GM12878 (cell line): ENCODE measurements around the gene RAP1GAP2.

Experiments used
- BHLHE40 ChIP-seq, 2 experiments: fragments of 450-650 bp in 1 of 2; IDR thresholded peaks; 2 replicates each; pipeline ENCODE4 v1.6.1; 2011 to 2017; ENCODE audit warnings: low read depth in 2 of 2, borderline replicate concordance in 1 of 2, improper control_type of control experiment in 1 of 2, low read length in 1 of 2, mild to moderate bottlenecking in 1 of 2
- CHD2 ChIP-seq: IDR thresholded peaks from 2 replicates; pipeline ENCODE4 v1.6.1; 2011; ENCODE audit warnings: low read depth, low read length, improper control_type of control experiment, borderline replicate concordance
- CHD4 ChIP-seq: fragments of 200-600 bp; sonication (generic); IDR thresholded peaks from 2 replicates; pipeline ENCODE4 v1.6.1; 2016; ENCODE audit warnings: mild to moderate bottlenecking
- CREB1 ChIP-seq: IDR thresholded peaks from 2 replicates; pipeline ENCODE4 v1.6.1; 2012; ENCODE audit warnings: low read depth, mild to moderate bottlenecking, inconsistent platforms
- CTCF ChIP-seq, 3 experiments: IDR thresholded peaks in 2 of 3; conservative IDR thresholded peaks in 1 of 3; 2 replicates each; pipeline ENCODE4 v1.5.1; 2011; ENCODE audit warnings: low read depth in 3 of 3, low read length in 3 of 3, mild to moderate bottlenecking in 3 of 3, control low read depth in 2 of 3, moderate library complexity in 2 of 3, inconsistent platforms in 1 of 3, mixed read lengths in 1 of 3; ENCODE audit not compliant: control insufficient read depth in 2 of 3, insufficient read depth in 1 of 3; ENCODE audit errors: extremely low read depth in 1 of 3
- DPF2 ChIP-seq: fragments of 450-650 bp; IDR thresholded peaks from 2 replicates; pipeline ENCODE4 v1.6.1; 2017; ENCODE audit warnings: mild to moderate bottlenecking
- GATAD2B ChIP-seq: fragments of 450-650 bp; conservative IDR thresholded peaks from 2 replicates; pipeline ENCODE4 v1.6.1; 2017; ENCODE audit warnings: low read depth, mild to moderate bottlenecking, moderate library complexity
- KDM1A ChIP-seq: fragments of 200-600 bp; sonication (generic); IDR thresholded peaks from 2 replicates; pipeline ENCODE4 v1.6.1; 2016; ENCODE audit warnings: borderline replicate concordance
- PBX3 ChIP-seq: IDR thresholded peaks from 2 replicates; pipeline ENCODE4 v1.6.1; 2011; ENCODE audit warnings: mild to moderate bottlenecking, low read depth, low read length, moderate library complexity; ENCODE audit not compliant: insufficient replicate concordance
- RAD51 ChIP-seq: fragments of 450-650 bp; IDR thresholded peaks from 2 replicates; pipeline ENCODE4 v1.6.1; 2016; ENCODE audit warnings: moderate library complexity, mild to moderate bottlenecking, inconsistent platforms
- SIX5 ChIP-seq: IDR thresholded peaks from 2 replicates; pipeline ENCODE4 v1.6.1; 2011; ENCODE audit warnings: mild to moderate bottlenecking, low read depth, low read length, moderate library complexity; ENCODE audit not compliant: severe bottlenecking
- SMARCA5 ChIP-seq: fragments of 450-650 bp; IDR thresholded peaks from 2 replicates; pipeline ENCODE4 v1.6.1; 2017; ENCODE audit warnings: mild to moderate bottlenecking
- TBL1XR1 ChIP-seq: IDR thresholded peaks from 2 replicates; pipeline ENCODE4 v1.6.1; 2012; ENCODE audit warnings: low read depth, low read length, improper control_type of control experiment
- TCF7 ChIP-seq: IDR thresholded peaks from 2 replicates; pipeline ENCODE4 v1.6.1; 2014; ENCODE audit warnings: antibody characterized with exemption, borderline replicate concordance

GRCh38 chr17:2899906-2900305, 103.7 kb downstream of the RAP1GAP2 start:
- TF ChIP-seq RAD51: no peak
- TF ChIP-seq SIX5: no peak
- TF ChIP-seq CREB1: no peak
- TF ChIP-seq DPF2: no peak
- TF ChIP-seq CTCF (IDR thresholded peaks at IDR 0.05 in 2 of 3, conservative IDR thresholded peaks at IDR 0.05 in 1 of 3; ENCODE audit: control insufficient read depth in 2 of 3, extremely low read depth in 1 of 3, insufficient read depth in 1 of 3, low read depth in 3 of 3, low read length in 3 of 3): no peak
- no peak for TF ChIP-seq CHD4
- TF ChIP-seq PBX3: no peak
- no peak for TF ChIP-seq TBL1XR1
- TF ChIP-seq KDM1A: no peak
- no peak for TF ChIP-seq SMARCA5
- TF ChIP-seq CHD2: no peak
- TF ChIP-seq BHLHE40 (IDR thresholded peaks at IDR 0.05; ENCODE audit: borderline replicate concordance in 1 of 2, low read depth in 2 of 2, low read length in 1 of 2): no peak
- no peak for TF ChIP-seq GATAD2B
- TF ChIP-seq TCF7: no peak
